ENCODE results near the gene MIER3.
A peak's percentile ranks its signal among the peaks of the same experiment; 100 is the strongest.
"Not testable (repeated sequence)": the region's sequence is repeated elsewhere in the genome, so short reads cannot be mapped to it uniquely, and the experiment has no call there.

The MIER3 gene, protein sequence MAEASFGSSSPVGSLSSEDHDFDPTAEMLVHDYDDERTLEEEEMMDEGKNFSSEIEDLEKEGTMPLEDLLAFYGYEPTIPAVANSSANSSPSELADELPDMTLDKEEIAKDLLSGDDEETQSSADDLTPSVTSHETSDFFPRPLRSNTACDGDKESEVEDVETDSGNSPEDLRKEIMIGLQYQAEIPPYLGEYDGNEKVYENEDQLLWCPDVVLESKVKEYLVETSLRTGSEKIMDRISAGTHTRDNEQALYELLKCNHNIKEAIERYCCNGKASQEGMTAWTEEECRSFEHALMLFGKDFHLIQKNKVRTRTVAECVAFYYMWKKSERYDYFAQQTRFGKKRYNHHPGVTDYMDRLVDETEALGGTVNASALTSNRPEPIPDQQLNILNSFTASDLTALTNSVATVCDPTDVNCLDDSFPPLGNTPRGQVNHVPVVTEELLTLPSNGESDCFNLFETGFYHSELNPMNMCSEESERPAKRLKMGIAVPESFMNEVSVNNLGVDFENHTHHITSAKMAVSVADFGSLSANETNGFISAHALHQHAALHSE

DNA sequence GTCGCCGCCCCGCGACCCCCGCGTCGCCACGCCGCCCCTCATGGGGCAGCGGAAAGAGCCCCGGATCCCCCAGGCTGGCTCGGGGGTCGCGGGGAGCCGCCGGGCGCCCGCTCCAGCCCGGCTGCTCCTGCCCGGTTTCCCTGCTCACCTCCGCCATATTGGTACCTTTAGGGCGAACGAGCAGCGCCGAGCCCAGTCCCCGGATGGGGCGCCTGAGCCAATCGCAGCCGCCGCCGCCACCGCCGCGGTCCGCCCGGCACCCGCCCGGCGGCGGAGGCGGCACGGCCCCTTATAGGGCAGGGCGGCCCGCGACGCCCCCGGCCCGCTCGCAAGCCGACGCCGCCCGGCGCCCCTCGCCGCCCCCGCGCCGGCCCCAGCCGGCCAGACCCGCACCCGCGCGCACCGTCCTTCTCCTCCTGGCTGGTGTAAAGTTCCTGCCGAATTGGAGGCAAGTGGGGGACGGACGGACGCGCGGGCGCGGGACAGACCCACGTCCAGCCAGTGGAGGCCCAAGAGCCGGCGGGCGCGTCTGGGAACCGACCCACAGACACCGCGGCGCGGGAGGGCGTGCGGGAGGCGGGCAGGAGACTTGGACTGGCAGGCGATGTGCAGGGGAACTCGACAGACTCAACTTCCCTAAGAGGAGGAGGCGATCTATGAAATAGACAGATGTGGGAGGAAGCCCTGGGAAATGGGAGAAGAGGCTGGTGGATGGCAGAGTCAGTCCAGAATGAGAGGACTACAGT is at the start of gene MIER3:
Gene MIER3, minus strand, starts transcription at position 178 of the 746 bp plus-strand sequence. Its CDS starts 21 bp downstream, at position 157.
- peak in 1 of 2 experiments; percentile 11 for DNase-seq

DNA sequence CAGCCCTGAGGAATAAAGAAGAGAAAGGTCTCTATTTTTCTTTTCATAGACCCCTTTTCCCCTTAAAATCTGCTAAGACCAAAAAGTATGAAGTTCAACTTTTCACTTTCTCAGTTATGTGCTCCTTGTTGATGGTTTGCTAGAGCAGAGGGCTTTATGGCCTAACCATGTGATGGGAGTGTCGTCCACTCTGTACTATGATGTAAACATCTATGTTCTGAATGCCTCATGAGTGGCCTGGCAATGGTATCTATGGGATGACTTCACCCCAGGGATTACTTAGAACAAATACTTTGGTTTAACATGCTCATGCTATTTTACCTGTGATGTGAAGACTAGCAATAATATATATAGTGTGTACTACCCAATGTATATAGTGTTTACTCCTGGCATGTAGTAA is 43.7 kb upstream of the MIER3 start:
- DNase-seq, result no peak

DNA sequence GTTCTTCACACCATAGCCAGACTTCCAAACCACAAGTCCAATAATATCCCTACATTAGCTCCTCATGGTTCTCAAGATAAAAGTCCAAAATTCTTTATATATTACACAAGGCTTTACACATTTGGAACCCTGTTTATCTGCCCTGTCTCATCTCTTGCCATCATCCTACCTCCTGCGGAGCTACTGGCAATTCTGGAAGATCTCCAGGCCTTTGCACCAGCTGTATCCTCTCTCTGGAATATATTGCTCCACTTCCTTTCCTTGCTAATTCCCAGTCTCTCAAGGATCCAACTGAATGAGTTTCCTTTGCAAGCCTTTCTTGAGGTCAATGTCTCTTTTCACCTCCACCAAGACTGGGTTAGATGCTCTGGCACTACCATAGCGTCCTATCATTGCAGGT is 41.3 kb upstream of the MIER3 start:
- DNase-seq, result no peak

DNA sequence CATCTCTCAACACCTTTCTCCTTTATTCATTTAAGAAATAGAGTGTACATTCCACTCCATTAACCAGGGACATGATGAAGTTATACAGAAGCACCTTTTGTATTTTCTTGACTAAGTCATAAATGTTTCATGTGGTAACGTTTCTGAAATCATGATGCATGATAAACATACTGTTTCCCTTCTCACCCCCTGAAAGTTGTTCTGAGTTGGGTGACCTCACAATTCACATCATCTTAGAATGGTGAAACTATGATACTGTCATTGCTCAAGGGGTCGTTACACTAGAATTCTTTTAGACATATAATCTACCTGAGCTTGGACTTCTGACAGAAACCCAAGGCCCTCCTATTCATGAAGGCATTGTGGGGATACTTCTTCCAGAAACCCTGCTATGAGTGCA is 37.8 kb upstream of the MIER3 start:
- DNase-seq, result no peak

DNA sequence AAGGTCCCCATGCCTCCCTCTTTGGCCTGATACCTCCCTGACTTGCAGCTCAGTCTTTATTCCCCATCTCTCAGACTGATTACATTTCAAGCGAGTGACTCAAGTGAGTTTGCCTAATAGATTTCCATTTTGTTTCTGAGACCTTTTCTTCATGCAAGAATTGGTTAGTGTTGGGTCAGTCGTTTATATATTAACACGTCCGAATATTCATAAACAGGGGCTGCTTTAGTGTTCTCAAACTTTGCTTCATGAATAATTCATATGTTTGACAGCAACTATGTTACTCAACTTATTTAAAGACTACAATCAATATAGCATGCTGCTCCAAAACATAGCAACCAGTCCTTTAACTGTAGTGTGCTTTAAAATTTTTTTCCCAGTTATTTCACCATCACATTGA is 36.6 kb upstream of the MIER3 start:
- no peak for DNase-seq

DNA sequence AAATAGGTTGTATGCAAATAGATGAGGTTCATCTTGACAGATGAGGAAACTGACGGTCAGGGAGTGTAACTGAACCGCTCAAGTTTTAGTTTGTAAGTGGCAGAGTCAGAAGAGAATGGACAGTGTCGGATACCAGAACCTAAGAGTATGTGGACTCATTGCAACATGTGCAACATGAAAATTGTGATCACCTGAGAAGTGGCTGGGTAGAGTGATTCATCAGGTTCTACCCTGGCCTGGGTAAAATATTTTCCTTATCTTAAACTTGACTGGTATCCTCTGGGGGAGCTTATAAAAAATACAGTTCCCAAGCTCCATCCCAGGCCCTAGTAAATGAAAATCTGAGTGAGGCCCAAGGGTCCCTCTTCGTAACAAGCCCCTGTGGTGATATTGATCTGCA is 35.2 kb upstream of the MIER3 start:
- DNase-seq, result no peak

DNA sequence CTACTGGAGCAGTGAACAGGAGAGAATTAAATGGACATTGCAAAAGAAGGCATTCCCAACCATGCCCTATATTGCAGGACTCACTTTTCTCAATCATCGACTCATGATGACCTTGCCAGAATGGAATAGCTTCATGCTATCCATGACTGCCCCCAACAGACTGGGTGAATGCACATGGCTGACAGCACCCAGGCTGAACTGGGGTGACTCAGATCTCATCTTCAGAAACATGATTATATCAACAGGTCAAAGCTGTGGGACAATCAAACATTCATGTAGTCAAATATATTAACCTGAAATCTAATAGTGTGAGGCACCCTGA is 34.7 kb upstream of the MIER3 start:
- DNase-seq, result no peak

DNA sequence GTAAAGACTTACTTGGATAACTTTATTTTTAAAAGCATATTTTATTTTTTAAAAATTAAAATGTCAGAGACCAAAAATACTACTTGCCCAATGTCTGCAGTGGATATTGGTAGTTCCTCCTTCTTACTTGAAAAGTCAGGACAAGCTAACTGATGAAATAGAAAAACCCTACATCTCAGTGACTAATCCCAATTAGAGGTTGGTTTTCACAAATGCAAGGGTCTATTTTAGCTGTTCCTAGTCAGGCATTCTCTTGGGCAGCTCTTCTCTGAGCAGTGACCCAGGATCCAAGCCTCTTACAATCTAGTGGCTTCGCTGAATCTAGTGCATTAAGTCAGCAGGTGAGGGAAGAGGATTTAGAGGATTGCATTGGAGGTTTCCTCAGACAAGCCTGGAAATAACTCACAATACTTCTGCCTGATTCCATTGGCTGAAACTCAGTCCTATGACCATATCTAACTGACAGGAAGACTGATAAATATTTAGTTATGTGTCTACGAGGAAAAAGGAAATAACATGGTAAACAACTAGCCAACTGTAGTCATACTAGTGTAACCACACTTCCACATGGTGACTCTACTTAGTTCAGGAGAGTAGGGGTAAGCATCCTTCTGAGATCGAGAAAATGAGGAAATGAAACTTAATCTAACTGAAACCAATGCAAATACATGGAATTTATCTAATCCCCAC is 34.2 kb upstream of the MIER3 start:
- no peak for DNase-seq

DNA sequence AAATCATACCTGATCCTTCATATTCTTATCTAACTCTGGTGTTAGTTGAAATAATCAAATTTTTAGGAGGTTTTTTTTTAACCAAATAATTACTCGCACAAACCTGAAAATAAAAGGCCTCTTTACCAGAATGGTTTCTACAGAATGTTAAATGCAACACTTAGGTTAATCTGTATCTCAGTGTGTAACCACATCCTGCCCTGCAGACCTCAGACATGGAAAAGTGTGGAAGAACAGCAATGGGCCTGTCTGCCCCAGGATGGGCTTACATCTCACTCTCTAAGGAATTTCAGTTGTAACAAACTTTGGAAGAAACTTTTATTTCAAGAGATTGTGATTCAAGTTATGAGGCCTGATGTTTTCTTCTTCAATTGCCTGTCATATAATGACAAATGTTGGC is 32.5 kb upstream of the MIER3 start:
- no peak for DNase-seq

DNA sequence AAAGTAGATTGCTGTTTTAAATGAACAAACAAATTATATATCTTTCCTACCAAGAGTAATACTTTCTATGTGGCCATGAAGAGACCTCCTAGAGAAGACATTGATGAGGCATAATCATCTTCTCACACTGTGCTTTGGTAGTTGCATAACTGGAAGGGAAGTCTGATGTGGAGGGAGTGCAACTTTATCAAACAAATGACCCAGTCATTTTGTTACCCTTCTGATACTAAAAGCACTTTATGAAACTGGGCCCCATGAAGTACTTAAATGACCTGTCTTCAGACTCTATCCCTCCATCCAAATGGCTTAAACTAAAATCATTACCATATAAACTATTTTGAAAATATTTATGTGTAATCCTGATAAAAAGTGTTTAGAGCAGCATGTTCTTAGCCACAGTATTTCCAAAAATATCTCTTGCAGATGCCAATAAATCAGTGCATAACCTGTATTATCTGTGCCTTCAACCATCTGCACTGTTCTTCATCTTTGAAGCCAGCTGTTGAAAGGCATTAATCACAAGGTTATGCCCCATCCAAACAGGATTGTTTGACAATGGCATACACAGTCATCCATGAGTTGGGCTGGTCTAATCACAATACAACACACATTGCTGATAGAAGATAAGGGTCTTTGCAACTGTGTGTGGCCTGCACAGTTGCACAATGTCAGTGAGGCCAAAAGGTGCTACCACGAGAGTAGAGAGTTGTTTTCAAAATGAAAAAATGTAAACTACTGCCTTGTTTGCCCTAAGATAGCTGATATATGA is 31.9 kb upstream of the MIER3 start:
- DNase-seq, result no peak

DNA sequence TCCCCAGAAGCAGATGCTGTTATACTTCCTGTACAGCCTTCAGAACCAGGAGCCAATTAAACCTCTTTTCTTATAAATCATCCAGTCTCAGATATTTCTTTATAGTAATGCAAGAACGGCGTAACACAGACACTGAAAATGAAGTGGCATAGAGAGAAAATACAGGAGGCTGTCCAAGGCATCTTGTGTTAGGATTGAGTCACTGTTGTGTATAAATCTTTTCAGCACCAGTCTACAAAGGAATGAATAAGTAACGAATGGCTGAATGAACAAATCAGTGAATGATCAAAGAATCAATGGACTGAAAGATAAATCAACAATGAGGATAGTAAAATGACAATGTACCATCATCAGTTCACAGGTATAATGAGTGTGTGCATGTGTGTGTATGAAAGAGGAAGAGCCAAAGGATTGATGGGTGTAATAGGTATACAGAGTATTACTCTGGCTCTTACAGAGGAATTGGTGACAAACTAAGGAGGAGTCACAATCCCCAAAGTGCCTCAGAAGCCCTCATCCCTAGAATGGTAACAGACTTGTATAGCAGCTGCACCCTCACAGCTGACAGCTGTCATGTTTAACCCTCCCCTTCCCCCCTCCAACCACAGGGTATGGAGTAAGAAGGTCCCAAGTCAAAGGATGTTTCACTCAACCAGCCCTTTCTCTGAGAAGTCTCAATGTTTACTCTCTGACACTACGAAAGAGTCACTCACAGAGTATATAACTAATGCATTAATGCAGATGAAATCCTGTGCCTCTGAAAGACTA is 29.8 kb upstream of the MIER3 start:
- no peak for DNase-seq

DNA sequence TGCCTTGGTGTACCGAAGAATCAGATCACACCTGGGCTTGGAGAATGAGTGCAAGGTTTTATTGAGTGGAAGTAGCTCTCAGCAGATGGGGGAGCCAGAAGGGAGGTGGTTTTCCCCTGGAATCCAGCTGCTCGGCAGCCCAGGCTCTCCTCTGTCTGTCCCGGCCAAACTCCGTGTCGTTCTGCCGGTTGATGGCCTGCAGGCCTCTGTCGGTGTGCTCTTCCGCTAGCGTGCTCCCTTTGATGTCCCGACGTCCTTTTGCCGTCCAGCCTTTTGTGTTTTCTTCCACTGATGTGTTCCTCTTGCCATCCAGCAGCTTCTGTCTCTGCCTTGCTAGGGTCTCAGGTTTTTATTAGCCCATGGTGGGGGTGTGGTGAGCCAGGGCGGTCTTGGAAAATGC is 28.0 kb upstream of the MIER3 start:
- DNase-seq, result no peak

DNA sequence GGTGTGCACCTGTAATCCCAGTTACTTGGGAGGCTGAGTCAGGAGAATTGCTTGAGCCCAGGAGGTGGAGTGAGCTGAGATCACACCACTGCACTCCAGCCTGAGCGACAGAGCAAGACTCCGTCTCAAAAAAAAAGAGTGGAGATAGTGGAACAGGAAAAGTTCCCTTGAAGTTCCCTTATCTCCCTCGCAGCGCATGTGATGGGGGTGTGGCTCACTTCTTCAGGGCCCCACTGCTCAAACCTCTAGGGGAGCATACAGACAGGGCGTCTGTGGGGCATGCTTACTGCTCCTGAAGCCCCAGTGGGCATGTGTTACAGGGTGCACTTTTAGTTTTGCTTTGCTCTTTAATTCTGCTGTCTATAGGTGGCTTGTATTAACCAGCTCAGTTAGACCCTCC is 27.6 kb upstream of the MIER3 start:
- not testable (repeated sequence) for DNase-seq

DNA sequence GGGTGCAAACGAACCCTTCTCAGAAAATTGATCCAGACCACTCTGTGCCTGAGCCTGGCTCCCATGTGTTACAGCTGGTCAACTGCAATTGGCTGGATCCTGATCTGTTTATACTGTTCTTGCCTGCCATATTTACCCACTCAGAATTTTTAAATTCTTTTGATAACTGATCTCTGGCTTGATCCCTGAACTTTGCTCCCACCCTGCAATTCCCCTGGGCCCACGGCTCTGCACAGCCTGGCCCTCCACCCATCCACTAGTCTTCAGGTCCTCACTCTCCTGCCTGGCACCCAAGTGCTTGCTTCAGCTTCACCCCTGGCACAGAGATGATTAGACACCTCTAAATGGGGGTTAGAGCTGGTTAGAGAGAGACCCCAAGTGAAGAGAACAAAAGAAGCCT is 25.9 kb upstream of the MIER3 start:
- no peak for DNase-seq

DNA sequence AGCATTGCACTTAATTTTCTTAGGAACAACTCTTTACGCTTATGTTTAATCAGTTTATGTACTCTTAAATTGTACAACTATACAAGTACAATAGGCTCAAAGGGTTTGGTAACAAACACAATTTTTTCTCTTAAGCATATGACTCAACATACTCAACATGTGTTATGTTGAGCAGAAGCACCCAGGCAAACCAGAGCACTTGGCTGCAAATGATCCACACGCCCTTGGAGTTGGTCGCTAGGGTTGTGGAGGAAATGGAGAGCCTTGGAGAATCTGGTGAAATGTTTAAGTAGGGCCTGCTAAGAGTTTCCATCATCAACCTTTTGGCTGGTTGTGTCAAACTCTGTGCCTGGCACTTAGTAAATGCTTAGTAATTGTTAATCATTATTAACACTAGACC is 25.1 kb upstream of the MIER3 start:
- no peak for DNase-seq

DNA sequence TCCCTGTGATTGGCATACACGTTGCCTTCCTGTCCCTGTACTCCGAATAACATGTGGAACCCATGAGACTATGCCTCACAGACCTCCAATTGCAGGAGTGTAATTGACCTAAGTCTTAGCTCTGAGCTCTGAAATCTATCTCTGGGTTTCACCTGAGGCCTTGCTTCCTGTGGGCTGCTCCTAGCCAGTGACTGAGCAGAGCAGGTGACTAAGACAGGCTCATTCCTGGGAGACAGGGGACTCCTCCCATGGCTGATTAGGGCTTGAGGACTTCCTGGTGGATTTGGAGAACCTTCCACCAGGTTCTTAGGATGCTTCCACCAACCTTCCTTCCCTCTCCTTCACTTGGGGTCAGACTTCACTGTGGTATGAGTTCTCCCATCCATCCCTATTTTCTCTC is 22.3 kb upstream of the MIER3 start:
- DNase-seq, result no peak

DNA sequence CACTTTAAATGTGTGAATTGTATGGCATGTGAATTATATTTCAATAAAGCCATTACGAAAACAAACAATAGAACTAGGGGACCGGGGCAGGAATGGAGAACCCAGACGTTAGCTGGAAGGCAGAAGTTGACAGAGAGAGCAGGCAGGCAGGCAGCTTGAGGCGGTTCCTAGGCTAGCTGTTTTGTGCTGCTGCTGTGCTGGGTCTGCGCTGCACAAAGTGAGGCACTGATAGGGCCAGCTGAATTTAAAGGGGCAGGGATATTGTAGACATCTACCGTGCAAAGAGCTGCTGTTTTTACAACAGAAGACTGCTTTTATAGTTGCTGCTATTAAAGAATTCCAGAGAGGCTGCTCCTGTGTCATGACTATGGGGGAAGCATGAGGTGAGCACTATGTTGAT is 21.6 kb upstream of the MIER3 start:
- DNase-seq, result no peak

DNA sequence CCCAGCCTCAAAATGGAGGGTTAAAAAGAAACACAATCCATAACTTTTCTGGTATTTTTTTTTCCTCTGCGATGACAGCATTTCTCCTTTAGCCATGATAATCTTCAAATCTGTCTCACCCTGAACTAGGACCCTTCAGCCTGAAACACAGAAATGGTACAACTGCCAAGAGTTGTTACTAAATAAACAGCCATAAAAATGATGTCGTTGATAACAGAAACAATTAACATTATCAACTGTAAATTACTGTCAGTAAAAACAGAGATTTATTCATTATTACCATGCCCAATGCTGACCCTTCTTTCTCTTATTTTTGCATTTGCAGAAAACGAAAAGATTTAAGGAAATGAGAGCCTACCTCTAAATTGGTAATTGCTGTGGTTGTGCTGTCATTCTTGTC is 19.4 kb upstream of the MIER3 start:
- no peak for DNase-seq

DNA sequence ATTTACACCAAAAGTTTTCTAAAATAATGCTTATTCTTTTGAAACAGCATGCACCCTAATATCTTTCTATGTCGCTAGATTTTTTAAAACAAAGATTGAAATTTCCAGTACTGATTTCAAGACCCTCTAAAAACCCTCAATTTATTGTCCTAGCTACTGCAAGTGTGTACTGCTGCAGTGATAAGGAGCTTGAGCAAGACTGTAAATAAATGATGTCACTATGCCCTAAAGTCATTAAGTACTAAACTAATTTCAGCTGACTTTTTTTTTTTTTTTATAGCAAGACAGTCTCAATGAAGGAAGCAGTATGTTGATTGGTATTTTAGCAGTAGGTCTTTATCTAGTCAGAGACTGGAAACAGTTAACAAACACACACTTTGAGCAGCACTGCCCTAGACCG is 12.2 kb upstream of the MIER3 start:
- no peak for DNase-seq

DNA sequence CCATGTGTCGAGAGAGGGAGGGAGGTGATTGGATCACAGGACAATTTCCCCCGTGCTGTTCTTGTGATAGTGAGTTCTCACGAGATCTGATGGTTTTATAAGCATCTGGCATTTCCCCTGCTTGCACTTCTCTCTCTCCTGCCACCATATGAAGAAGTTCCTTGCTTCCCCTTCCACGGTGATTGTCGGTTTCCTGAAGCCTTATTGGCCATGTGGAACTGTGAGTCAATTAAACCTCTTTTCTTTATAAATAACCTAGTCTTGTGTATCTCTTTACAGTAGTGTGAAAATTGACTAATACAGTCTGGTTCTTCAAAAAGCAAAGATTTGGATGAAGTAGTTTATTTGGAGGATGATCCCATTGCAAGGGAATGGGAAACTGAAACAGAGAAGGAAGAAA is 11.3 kb upstream of the MIER3 start:
- no peak for DNase-seq

DNA sequence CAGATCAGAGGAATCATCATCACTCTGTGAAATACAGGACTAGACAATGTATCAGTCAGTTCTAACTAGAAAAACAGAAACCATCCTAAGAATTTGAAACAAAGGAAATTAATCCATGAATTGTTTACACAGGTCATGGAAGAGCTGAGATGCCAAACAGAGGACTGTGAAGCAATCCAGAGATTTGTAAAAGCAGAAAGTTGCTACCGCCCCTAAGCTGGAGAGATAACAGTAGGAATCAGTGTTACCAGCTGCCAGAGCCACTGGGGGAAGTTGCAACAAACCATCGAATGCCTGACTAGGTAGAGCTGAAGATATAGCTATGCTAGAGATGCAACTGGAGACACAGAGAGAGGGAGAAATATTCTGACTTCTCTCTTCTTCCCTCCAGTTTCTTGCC is 10.4 kb upstream of the MIER3 start:
- DNase-seq, result no peak

DNA sequence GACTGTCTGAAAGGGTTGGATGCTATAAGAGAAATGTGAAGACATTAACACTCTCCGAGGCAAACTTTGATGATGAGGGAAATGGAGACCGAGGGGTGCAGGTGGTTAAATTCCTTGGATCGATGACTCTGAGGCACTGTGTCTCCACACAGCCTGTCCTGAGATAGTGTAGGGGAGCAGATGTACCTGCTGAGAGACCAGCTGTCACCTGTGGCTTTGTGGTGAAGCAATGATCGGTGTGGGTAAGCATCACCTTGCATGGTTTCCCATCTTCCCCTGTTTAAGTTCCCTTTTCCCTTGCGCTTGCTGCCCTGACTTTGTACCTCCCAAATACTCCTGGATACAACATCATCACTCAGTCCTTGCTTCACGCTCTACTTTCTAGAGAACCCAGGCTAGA is 9.8 kb upstream of the MIER3 start:
- no peak for DNase-seq
